Smooth muscle cell (in vitro differentiated cells): Measurements from ENCODE around the gene HPS4. TPM values are rescaled to one million over a fixed set of nuclear protein-coding genes. Genes with fewer than 3 reads are reported as not detected.

Experiments used
- DNase-seq: peaks from one replicate; lab custom pipeline; 2025; ENCODE audit not compliant: unreplicated experiment; lab: John Stamatoyannopoulos, UW
- H2AFZ ChIP-seq: fragments of 200-600 bp; sonication (generic); 2 replicates; pipeline ENCODE4 v1.6.0; 2016; ENCODE audit warnings: antibody characterized with exemption, low read depth, mild to moderate bottlenecking
- H3F3A ChIP-seq: fragments of 200-600 bp; sonication (generic); 2 replicates; pipeline ENCODE4 v1.6.0; 2017; ENCODE audit warnings: antibody characterized with exemption, low read depth
- H3K27ac ChIP-seq: fragments of 200-600 bp; sonication (generic); 2 replicates; pipeline ENCODE4 v1.5.1; 2016; ENCODE audit warnings: low read depth, mild to moderate bottlenecking
- H3K27me3 ChIP-seq: fragments of 200-600 bp; sonication (generic); 2 replicates; pipeline ENCODE4 v1.6.1; 2016; ENCODE audit warnings: low read depth, mild to moderate bottlenecking
- H3K36me3 ChIP-seq: fragments of 200-600 bp; sonication (generic); 2 replicates; pipeline ENCODE4 v1.5.1; 2016; ENCODE audit warnings: low read depth
- H3K4me1 ChIP-seq: fragments of 200-600 bp; sonication (generic); 2 replicates; pipeline ENCODE4 v1.5.1; 2016; ENCODE audit warnings: low read depth
- H3K4me2 ChIP-seq: fragments of 200-600 bp; sonication (generic); 2 replicates; pipeline ENCODE4 v1.6.0; 2016; ENCODE audit warnings: mild to moderate bottlenecking
- H3K4me3 ChIP-seq: fragments of 200-600 bp; sonication (generic); 2 replicates; pipeline ENCODE4 v1.5.1; 2016; ENCODE audit warnings: mild to moderate bottlenecking
- H3K79me2 ChIP-seq: fragments of 200-600 bp; sonication (generic); 2 replicates; pipeline ENCODE4 v1.6.0; 2016; ENCODE audit warnings: low read depth, mild to moderate bottlenecking
- H3K9ac ChIP-seq: fragments of 200-600 bp; sonication (generic); 2 replicates; pipeline ENCODE4 v1.6.0; 2016; ENCODE audit warnings: low read depth
- H3K9me3 ChIP-seq: fragments of 200-600 bp; sonication (generic); replicated peaks from 2 replicates; pipeline ENCODE4 v1.5.1; 2016; ENCODE audit warnings: low read depth
- H4K20me1 ChIP-seq: fragments of 200-600 bp; sonication (generic); 2 replicates; pipeline ENCODE4 v1.6.0; 2016; ENCODE audit warnings: low read depth
- CTCF ChIP-seq: fragments of 200-600 bp; sonication (generic); IDR thresholded peaks from 2 replicates; pipeline ENCODE4 v1.5.1; 2017; ENCODE audit warnings: borderline replicate concordance, mild to moderate bottlenecking, antibody characterized with exemption; ENCODE audit not compliant: insufficient read depth, poor library complexity, severe bottlenecking
- WGBS: methylation state at CpG from one replicate; pipeline ENCODE4 v1.1.7; 2016; ENCODE audit warnings: low lambda C conversion rate; 5-methylcytosine and 5-hydroxymethylcytosine counted together
- polyA plus RNA-seq: library from polyadenylated mRNA; unstranded; fragments of >200 nt; fragmentation: Nextera tagmentation; extraction: Ambion mirVana; gene quantifications from 2 replicates; pipeline ENCODE4 v1.2.1, GENCODE V29; 2016
- total RNA-seq: library from RNA; depleted of rRNA; stranded (reverse); fragments of >200 nt; gene quantifications from 2 replicates; pipeline ENCODE4 v1.2.3, GENCODE V29; 2014

The HPS4 gene
- total and polyA plus RNA-seq, 2 experiments from 2014 or later = 18.2 to 46.3 TPM

- Histone ChIP-seq H3K36me3 (no peaks in the 10 kb centered on the region), H3K4me1 (peaks cover 11% of the 10 kb centered on the region), H3K79me2 (peaks cover 23% of the 10 kb centered on the region), H3K27ac (no peak overlapping the region), H2AFZ (no peak overlapping the region), H4K20me1 (no peaks in the 10 kb centered on the region), H3K27me3 (no peaks in the 10 kb centered on the region), H3F3A (no peaks in the 10 kb centered on the region), H3K4me2 (no peak overlapping the region), H3K4me3 (no peak overlapping the region), H3K9me3 (no peaks in the 10 kb centered on the region), H3K9ac (no peak overlapping the region)
- 94% methylated on average over 12 of the region's 12 CpGs for WGBS
- no peak for TF ChIP-seq CTCF
- no peak for DNase-seq
These were observed 31.0 kb upstream of the HPS4 start for GRCh38 chr22:26514419-26515161.

- WGBS = 85% methylated on average over 1 of the region's 1 CpG
- no peak for DNase-seq
- H3K9me3 ChIP-seq = no peaks in the 10 kb centered on the region
- no peaks in the 10 kb centered on the region for H4K20me1 ChIP-seq
- no peaks in the 10 kb centered on the region for H3F3A ChIP-seq
- peaks cover 23% of the 10 kb centered on the region for H3K79me2 ChIP-seq
- no peak overlapping the region for H3K4me3 ChIP-seq
- H3K27ac ChIP-seq = peak overlapping the region; percentile 81
- no peaks in the 10 kb centered on the region for H3K27me3 ChIP-seq
- peak overlapping the region; percentile 95 for H3K4me2 ChIP-seq
- peaks cover 11% of the 10 kb centered on the region for H3K4me1 ChIP-seq
- peaks cover 4% of the 10 kb centered on the region for H3K36me3 ChIP-seq
- no peak overlapping the region for H3K9ac ChIP-seq
- no peak overlapping the region for H2AFZ ChIP-seq
- no peak for TF ChIP-seq CTCF
These were observed 30.3 kb upstream of the HPS4 start for GRCh38 chr22:26513838-26514237.

DNA sequence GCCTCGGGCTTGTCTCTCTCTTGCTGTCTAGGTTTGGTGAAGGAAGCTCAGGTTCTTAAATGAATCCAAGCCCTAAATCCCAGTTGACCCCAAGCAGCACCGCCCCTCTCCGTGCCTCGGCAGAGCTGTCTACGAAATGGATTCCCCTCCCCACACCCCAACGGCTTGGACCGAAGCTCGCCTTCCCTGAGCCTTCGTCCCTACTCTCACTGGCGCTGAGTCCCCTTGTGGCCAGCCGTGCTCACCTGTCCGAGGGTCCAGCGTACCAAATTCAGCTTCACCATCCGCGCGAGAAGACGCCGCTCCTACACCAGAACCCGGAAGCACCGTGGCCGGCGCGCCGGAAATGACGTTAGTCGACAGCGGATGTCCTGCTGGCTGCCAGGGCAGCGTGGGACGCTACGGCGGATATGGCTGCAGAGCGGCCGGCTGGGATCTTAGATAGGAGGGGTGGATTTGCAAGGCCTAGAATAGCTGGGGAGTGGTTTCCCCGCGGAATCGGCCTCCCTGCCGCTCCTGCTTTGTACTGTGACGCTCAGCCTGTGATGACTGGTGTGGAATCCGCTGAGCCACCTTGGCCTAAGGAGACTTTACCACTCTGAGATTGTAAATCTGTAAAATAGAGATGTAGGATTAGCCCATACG lies 28.7 kb upstream of the HPS4 start, which contains the start of gene TFIP11:
TFIP11 (minus strand) TSS at position 325 of the 645 bp plus-strand sequence. CDS start 2,201 bp downstream, outside the sequence.
- Histone ChIP-seq H3K9ac (peak within 1 kb of the TSS; percentile 92), H3K79me2 (peaks cover 23% of the 10 kb centered on the region), H3K36me3 (peaks cover 8% of the 10 kb centered on the region), H3K9me3 (no peaks in the 10 kb centered on the region), H3K4me3 (peak within 1 kb of the TSS; percentile 82), H3F3A (no peaks in the 10 kb centered on the region), H3K4me2 (peak within 1 kb of the TSS; percentile 95), H3K4me1 (peaks cover 11% of the 10 kb centered on the region), H2AFZ (peak within 1 kb of the TSS; percentile 83), H4K20me1 (no peaks in the 10 kb centered on the region), H3K27ac (peak within 1 kb of the TSS; percentile 81), H3K27me3 (no peaks in the 10 kb centered on the region)
- peak; percentile 76 for DNase-seq
- WGBS = under 1% methylated on average over 40 of the region's 40 CpGs
- no peak for TF ChIP-seq CTCF
